HepG2 (cell line): Measurements from ENCODE around the gene RBP3. TPM values are rescaled to one million over a fixed set of nuclear protein-coding genes. Genes with fewer than 3 reads are reported as not detected.

Source experiments
- ATAC-seq: fragments of 200-7000 bp; cut with Tn5 transposase; 3 replicates; pipeline ENCODE4 v1.9.1; 2020; ENCODE audit warnings: mild to moderate bottlenecking, moderate library complexity
- BruUV-seq: library from RNA; stranded (reverse); fragments of 400-500 nt; replicated peaks from 2 replicates; lab custom pipeline; 2021; lab: Mats Ljungman, UMichigan
- CTCF ChIA-PET: fragments of 300-600 bp; formaldehyde crosslinking; extraction: SDS; loops from one replicate; lab custom pipeline; 2021; ENCODE audit warnings: low total read pairs, inconsistent platforms, low intra/inter-chr PET ratio; lab: Yijun Ruan, JAX
- POLR2A ChIA-PET: fragments of 350-600 bp; sonication (Branson Sonifier 250); formaldehyde crosslinking; loops from one replicate; lab custom pipeline; 2020; ENCODE audit warnings: antibody characterized with exemption, inconsistent platforms; lab: Yijun Ruan, JAX
- DNase-seq: peaks from one replicate; pipeline ENCODE4 v3.0.0-alpha.2; 2015; ENCODE audit warnings: low spot score
- FAIRE-seq: peaks from 3 replicates; lab custom pipeline; 2011; peaks lifted over from hg19 to GRCh38; lab: Jason Lieb, UNC
- H2AFZ ChIP-seq: one replicate; pipeline ENCODE4 v1.6.1; 2011; ENCODE audit warnings: low read length, inconsistent platforms
- H3K27ac ChIP-seq: fragments of 300-600 bp; 3 replicates; pipeline ENCODE4 v1.8.0; 2011; ENCODE audit warnings: mixed run types, mild to moderate bottlenecking, mixed read lengths, low read length, inconsistent platforms; ENCODE audit not compliant: insufficient read depth; ENCODE audit errors: extremely low read length
- H3K27me3 ChIP-seq, 2 experiments: fragments of 200-600 bp in 1 of 2; 2 replicates in 1 of 2; 3 replicates in 1 of 2; pipeline versions ENCODE4 v1.6.0 to v1.8.0; 2011; ENCODE audit warnings: low read length in 2 of 2, mild to moderate bottlenecking in 2 of 2, moderate library complexity in 2 of 2, inconsistent platforms in 1 of 2; ENCODE audit not compliant: insufficient read depth in 2 of 2, control insufficient read depth in 1 of 2
- H3K36me3 ChIP-seq, 2 experiments: fragments of 200-600 bp in 1 of 2; replicated peaks in 1 of 2; 2 replicates in 1 of 2; 3 replicates in 1 of 2; pipeline versions ENCODE4 v1.5.1 to v1.8.0; 2011; ENCODE audit warnings: low read length in 2 of 2, inconsistent platforms in 1 of 2; ENCODE audit not compliant: insufficient read depth in 2 of 2, control insufficient read depth in 1 of 2
- H3K4me1 ChIP-seq: 2 replicates; pipeline ENCODE4 v1.5.1; 2012; ENCODE audit warnings: low read length, inconsistent platforms; ENCODE audit not compliant: insufficient read depth
- H3K4me2 ChIP-seq: 2 replicates; pipeline ENCODE4 v1.6.0; 2011; ENCODE audit warnings: low read depth, low read length, inconsistent platforms
- H3K4me3 ChIP-seq, 3 experiments: fragments of 200-600 bp in 1 of 3; sonication (generic), shearing (Covaris generic) in 1 of 3; replicated peaks in 1 of 3; 2 replicates each; pipeline ENCODE4 v1.5.1; 2011 to 2016; ENCODE audit warnings: low read length in 3 of 3, inconsistent platforms in 2 of 3, low read depth in 2 of 3, mild to moderate bottlenecking in 2 of 3, control low read depth in 1 of 3, mixed read lengths in 1 of 3; ENCODE audit not compliant: insufficient read depth in 1 of 3
- H3K79me2 ChIP-seq: one replicate; pipeline ENCODE4 v1.6.1; 2011; ENCODE audit warnings: low read length, inconsistent platforms; ENCODE audit not compliant: insufficient read depth
- H3K9ac ChIP-seq: 2 replicates; pipeline ENCODE4 v1.6.0; 2011; ENCODE audit warnings: mild to moderate bottlenecking, low read depth, low read length, inconsistent platforms; ENCODE audit not compliant: insufficient read depth
- H3K9me3 ChIP-seq: 2 replicates; pipeline ENCODE4 v1.5.1; 2012; ENCODE audit warnings: mild to moderate bottlenecking, low read length
- H4K20me1 ChIP-seq: 2 replicates; pipeline ENCODE4 v1.6.0; 2011; ENCODE audit warnings: inconsistent platforms, mild to moderate bottlenecking, low read length, moderate library complexity; ENCODE audit not compliant: insufficient read depth
- FLYWCH1 ChIP-seq: sonication (generic); formaldehyde crosslinking; IDR thresholded peaks from 2 replicates; pipeline ENCODE4 v1.8.1; 2023; ENCODE audit warnings: mild to moderate bottlenecking, missing genetic modification reagents
- HMG20B ChIP-seq: conservative IDR thresholded peaks from 2 replicates; pipeline ENCODE4 v1.6.1; 2016; ENCODE audit warnings: missing genetic modification reagents, missing compliant biosample characterization
- NPAS2 ChIP-seq: sonication (generic); formaldehyde crosslinking; IDR thresholded peaks from 2 replicates; pipeline ENCODE4 v1.8.0; 2022; ENCODE audit warnings: mild to moderate bottlenecking, missing genetic modification reagents, borderline replicate concordance
- PPARG ChIP-seq: conservative IDR thresholded peaks from 2 replicates; pipeline ENCODE4 v1.6.1; 2016; ENCODE audit warnings: missing biosample characterization, missing genetic modification reagents
- SOX5 ChIP-seq: IDR thresholded peaks from 2 replicates; pipeline ENCODE4 v1.6.1; 2016; ENCODE audit warnings: borderline replicate concordance
- STAT5B ChIP-seq: sonication (generic); formaldehyde crosslinking; IDR thresholded peaks from 2 replicates; pipeline ENCODE4 v1.4.0; 2020; ENCODE audit warnings: missing genetic modification reagents
- SYNCRIP ChIP-seq: fragments of 200-400 bp; formaldehyde crosslinking; IDR thresholded peaks from 2 replicates; pipeline ENCODE4 v1.6.1; 2018; ENCODE audit warnings: mild to moderate bottlenecking, low read depth, low read length; ENCODE audit not compliant: insufficient read depth
- TCF7 ChIP-seq: sonication (generic); IDR thresholded peaks from 2 replicates; pipeline ENCODE4 v1.6.1; 2016; ENCODE audit warnings: antibody characterized with exemption, low read depth
- ZNF12 ChIP-seq: sonication (generic); formaldehyde crosslinking; IDR thresholded peaks from 2 replicates; pipeline ENCODE4 v1.5.0; 2020; ENCODE audit warnings: missing genetic modification reagents
- ZNF337 ChIP-seq: sonication (generic); formaldehyde crosslinking; IDR thresholded peaks from 2 replicates; pipeline ENCODE4 v1.5.1; 2020; ENCODE audit warnings: missing genetic modification reagents, low read depth, mild to moderate bottlenecking, borderline replicate concordance
- ZNF484 ChIP-seq: sonication (generic); formaldehyde crosslinking; IDR thresholded peaks from 2 replicates; pipeline ENCODE4 v1.5.1; 2020; ENCODE audit warnings: mild to moderate bottlenecking, low read depth, missing genetic modification reagents, borderline replicate concordance
- ZNF629 ChIP-seq: sonication (generic); formaldehyde crosslinking; conservative IDR thresholded peaks from 2 replicates; pipeline ENCODE4 v1.5.0; 2020; ENCODE audit warnings: missing genetic modification reagents
- ZZZ3 ChIP-seq: sonication (generic); formaldehyde crosslinking; IDR thresholded peaks from 2 replicates; pipeline ENCODE4 v1.4.0; 2020; ENCODE audit warnings: missing genetic modification reagents, mild to moderate bottlenecking, borderline replicate concordance
- WGBS: methylation state at CpG from one replicate; pipeline ENCODE4 v1.1.6; 2017; ENCODE audit warnings: low lambda C conversion rate; 5-methylcytosine and 5-hydroxymethylcytosine counted together
- in situ Hi-C: cut with HindIII; loops from 2 replicates; pipeline ENCODE4 v1.10.0; 2017; ENCODE audit warnings: low pct_unique_long_range_greater_than_20kb; ENCODE audit not compliant: extremely low pct_ligation_motif_present
- intact Hi-C: fragments of 100-400 bp; cut with micrococcal nuclease; formaldehyde crosslinking; loops from one replicate; pipeline ENCODE4 v1.10.0; 2022; ENCODE audit not compliant: unreplicated experiment
- polyA plus RNA-seq, 8 experiments: library from polyadenylated mRNA; depleted of rRNA in 3 of 8; stranded (reverse) in 7 of 8; unstranded in 1 of 8; fragments of >200 nt; fragmentation: Illumina TruSeq in 4 of 8; extraction: Trizol in 4 of 8; gene quantifications; 2 replicates each; pipeline versions ENCODE4 v1.2.1 to v1.2.3, GENCODE V29; 2011 to 2016; ENCODE audit warnings: low read depth in 4 of 8, missing spikeins in 1 of 8, mixed read lengths in 1 of 8; ENCODE audit not compliant: insufficient read depth in 1 of 8
- total RNA-seq, 5 experiments: library from RNA; depleted of rRNA; stranded (reverse); fragments of >200 nt; fragmentation: Illumina TruSeq; extraction: Trizol; gene quantifications; 2 replicates each; pipeline ENCODE4 v1.2.3, GENCODE V29; 2016; ENCODE audit warnings: low read depth in 1 of 5
- TF ChIP-seq, protein P1 (sequence below): sonication (generic); formaldehyde crosslinking; IDR thresholded peaks from 2 replicates; pipeline ENCODE4 v1.4.0; 2020; ENCODE audit warnings: missing genetic modification reagents

The RBP3 gene
- total and polyA plus RNA-seq, 2 of the 13 experiments (the other 11 are each of a cell fraction or from before 2014, with no cell fraction given): not detected

- no peaks in the 10 kb centered on the region for H4K20me1 ChIP-seq
- H3K9ac ChIP-seq: no peak overlapping the region
- H3K79me2 ChIP-seq: no peaks in the 10 kb centered on the region
- H3K4me2 ChIP-seq: no peak overlapping the region
- BruUV-seq: no TSS peak
- intact Hi-C loops (no loop called here), in situ Hi-C loops (no loop called here)
- peaks cover 8 to 16% of the 10 kb centered on the region in 2 experiments; a peak in 3 of 5 replicates for H3K27me3 ChIP-seq
- ChIA-PET POLR2A (no interaction called here), CTCF (no interaction called here)
- 26% methylated on average over 6 of the region's 6 CpGs for WGBS
- FAIRE-seq (no peak), ATAC-seq (no peak), DNase-seq (no peak)
- H3K27ac ChIP-seq: no peak overlapping the region
- no peak for TF ChIP-seq ZNF337 (CRISPR knock-in tag)
- TF ChIP-seq SYNCRIP: no peak
- no peak for TF ChIP-seq ZNF629
- TF ChIP-seq TCF7: no peak
- no peak for TF ChIP-seq STAT5B
- no peak for TF ChIP-seq SOX5 (CRISPR knock-in tag)
- TF ChIP-seq ZNF484 (CRISPR knock-in tag): no peak
- no peak for TF ChIP-seq FLYWCH1 (CRISPR knock-in tag)
- TF ChIP-seq PPARG (CRISPR knock-in tag): no peak
- TF ChIP-seq ZZZ3: no peak
- no peak for TF ChIP-seq NPAS2 (CRISPR knock-in tag)
- no peak for TF ChIP-seq ZNF12 (CRISPR knock-in tag)
- TF ChIP-seq HMG20B (CRISPR knock-in tag): no peak
- TF ChIP-seq, protein P1, sequence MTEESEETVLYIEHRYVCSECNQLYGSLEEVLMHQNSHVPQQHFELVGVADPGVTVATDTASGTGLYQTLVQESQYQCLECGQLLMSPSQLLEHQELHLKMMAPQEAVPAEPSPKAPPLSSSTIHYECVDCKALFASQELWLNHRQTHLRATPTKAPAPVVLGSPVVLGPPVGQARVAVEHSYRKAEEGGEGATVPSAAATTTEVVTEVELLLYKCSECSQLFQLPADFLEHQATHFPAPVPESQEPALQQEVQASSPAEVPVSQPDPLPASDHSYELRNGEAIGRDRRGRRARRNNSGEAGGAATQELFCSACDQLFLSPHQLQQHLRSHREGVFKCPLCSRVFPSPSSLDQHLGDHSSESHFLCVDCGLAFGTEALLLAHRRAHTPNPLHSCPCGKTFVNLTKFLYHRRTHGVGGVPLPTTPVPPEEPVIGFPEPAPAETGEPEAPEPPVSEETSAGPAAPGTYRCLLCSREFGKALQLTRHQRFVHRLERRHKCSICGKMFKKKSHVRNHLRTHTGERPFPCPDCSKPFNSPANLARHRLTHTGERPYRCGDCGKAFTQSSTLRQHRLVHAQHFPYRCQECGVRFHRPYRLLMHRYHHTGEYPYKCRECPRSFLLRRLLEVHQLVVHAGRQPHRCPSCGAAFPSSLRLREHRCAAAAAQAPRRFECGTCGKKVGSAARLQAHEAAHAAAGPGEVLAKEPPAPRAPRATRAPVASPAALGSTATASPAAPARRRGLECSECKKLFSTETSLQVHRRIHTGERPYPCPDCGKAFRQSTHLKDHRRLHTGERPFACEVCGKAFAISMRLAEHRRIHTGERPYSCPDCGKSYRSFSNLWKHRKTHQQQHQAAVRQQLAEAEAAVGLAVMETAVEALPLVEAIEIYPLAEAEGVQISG (CRISPR knock-in tag): no peak
- no peak overlapping the region for H3K4me3 ChIP-seq
- no peaks in the 10 kb centered on the region for H3K4me1 ChIP-seq
- no peaks in the 10 kb centered on the region for H3K36me3 ChIP-seq
- no peaks in the 10 kb centered on the region for H3K9me3 ChIP-seq
- no peak overlapping the region for H2AFZ ChIP-seq
These were observed 5.2 kb downstream of the RBP3 start for GRCh38 chr10:47353351-47353750.
